Measurements from ENCODE around the gene LAPTM5. TPM values are rescaled to one million over a fixed set of nuclear protein-coding genes. Genes with fewer than 3 reads are reported as not detected.

The LAPTM5 gene
- total RNA-seq, 1 experiment from 2014 or later, result 1.9 TPM

DNA sequence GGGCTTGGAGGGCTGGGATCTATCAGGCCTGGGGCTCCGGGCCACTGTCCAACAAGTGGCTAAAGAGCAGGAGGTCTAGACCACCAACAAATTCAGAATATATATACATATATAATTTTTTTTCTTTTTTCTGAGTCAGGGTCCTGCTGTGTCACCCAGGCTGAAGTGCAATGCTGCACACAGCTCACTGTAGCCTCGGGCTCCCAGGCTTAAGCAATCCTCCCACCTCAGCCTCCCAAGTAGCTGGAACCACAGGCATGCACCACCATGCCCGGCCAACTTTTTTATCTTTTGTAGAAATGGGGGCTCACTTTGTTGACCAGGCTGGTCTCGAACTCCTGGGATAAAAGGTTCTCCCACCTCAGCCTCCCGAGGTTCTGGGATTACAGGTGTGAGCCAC is 6.8 kb upstream of the LAPTM5 start:
- no peak overlapping the region for H3K27ac ChIP-seq (ENCODE audit: low read length)
- intact Hi-C loops (cut with micrococcal nuclease; ENCODE audit: unreplicated experiment), result no loop called here
- H3K4me1 ChIP-seq (ENCODE audit: control insufficient read depth, insufficient read depth, low read length), result peaks cover 6% of the 10 kb centered on the region; the same call in 1 of the 2 replicates
- no peak overlapping the region for H3K4me3 ChIP-seq (ENCODE audit: low read depth in 2 of 2, low read length in 2 of 2)
- ChIA-PET POLR2A (no interaction called here), CTCF (no interaction called here)
- no peaks in the 10 kb centered on the region for H3K9me3 ChIP-seq (ENCODE audit: control insufficient read depth, insufficient read depth, low read depth, low read length)
- ATAC-seq (no peak), DNase-seq (ENCODE audit: low read depth, low spot score) (no peak)
- H3K27me3 ChIP-seq (ENCODE audit: control insufficient read depth, insufficient read depth, low read length), result no peaks in the 10 kb centered on the region
- TF ChIP-seq, protein P1, sequence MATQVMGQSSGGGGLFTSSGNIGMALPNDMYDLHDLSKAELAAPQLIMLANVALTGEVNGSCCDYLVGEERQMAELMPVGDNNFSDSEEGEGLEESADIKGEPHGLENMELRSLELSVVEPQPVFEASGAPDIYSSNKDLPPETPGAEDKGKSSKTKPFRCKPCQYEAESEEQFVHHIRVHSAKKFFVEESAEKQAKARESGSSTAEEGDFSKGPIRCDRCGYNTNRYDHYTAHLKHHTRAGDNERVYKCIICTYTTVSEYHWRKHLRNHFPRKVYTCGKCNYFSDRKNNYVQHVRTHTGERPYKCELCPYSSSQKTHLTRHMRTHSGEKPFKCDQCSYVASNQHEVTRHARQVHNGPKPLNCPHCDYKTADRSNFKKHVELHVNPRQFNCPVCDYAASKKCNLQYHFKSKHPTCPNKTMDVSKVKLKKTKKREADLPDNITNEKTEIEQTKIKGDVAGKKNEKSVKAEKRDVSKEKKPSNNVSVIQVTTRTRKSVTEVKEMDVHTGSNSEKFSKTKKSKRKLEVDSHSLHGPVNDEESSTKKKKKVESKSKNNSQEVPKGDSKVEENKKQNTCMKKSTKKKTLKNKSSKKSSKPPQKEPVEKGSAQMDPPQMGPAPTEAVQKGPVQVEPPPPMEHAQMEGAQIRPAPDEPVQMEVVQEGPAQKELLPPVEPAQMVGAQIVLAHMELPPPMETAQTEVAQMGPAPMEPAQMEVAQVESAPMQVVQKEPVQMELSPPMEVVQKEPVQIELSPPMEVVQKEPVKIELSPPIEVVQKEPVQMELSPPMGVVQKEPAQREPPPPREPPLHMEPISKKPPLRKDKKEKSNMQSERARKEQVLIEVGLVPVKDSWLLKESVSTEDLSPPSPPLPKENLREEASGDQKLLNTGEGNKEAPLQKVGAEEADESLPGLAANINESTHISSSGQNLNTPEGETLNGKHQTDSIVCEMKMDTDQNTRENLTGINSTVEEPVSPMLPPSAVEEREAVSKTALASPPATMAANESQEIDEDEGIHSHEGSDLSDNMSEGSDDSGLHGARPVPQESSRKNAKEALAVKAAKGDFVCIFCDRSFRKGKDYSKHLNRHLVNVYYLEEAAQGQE (IDR thresholded peaks at IDR 0.05; ENCODE audit: insufficient read depth in 1 of 2, low read depth in 2 of 2, low read length in 1 of 2), result no peak
- no TSS peak for BruUV-seq (replicated peaks)
- H3K36me3 ChIP-seq (ENCODE audit: control insufficient read depth, insufficient read depth, low read length), result no peaks in the 10 kb centered on the region
- in situ Hi-C loops (cut with HindIII; ENCODE audit: low pct_unique_long_range_greater_than_20kb, low sequenced_read_pairs), result no loop called here

DNA sequence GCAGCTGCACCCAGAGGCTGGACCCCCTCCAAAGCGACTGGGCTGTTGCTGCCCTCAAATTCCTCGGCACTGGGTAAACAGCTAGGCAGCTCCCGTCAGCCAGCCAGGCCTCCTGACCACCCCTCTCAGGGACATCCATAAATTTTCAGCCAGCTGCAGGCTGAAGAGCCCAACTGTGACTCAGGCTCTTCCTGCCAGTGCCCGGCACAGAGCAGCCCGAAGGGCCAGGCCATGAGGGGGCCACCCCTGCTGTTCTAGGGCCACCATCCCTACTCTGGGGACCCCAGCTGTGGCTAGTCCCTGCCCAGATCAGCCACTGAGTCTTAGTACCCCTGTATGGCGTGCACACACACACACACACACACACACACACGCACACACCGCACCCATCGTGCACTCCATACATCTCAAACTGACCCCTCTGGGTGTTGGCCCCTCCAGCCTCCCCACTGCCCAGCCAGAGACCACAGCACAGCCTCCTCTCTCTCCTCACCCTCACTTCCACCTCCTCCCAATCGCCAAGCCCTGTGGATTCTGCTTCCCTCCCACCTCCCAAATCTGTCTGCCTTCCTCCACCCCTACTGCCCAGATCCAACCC is 6.2 kb upstream of the LAPTM5 start:
- intact Hi-C loops (cut with micrococcal nuclease; ENCODE audit: unreplicated experiment), result no loop called here

More for the DNA sequence above, 6.2 kb upstream of the LAPTM5 start:
- H3K9me3 ChIP-seq (ENCODE audit: control insufficient read depth, insufficient read depth, low read depth, low read length), result no peaks in the 10 kb centered on the region
- H3K27ac ChIP-seq (ENCODE audit: low read length), result no peak overlapping the region
- in situ Hi-C loops (cut with HindIII; ENCODE audit: low pct_unique_long_range_greater_than_20kb, low sequenced_read_pairs), result no loop called here
- CTCF ChIA-PET, result no interaction called here
- no peaks in the 10 kb centered on the region for H3K36me3 ChIP-seq (ENCODE audit: control insufficient read depth, insufficient read depth, low read length)
- peaks cover 6% of the 10 kb centered on the region; the same call in 1 of the 2 replicates for H3K4me1 ChIP-seq (ENCODE audit: control insufficient read depth, insufficient read depth, low read length)
- BruUV-seq (replicated peaks), result no TSS peak
- DNase-seq (ENCODE audit: low read depth, low spot score) (no peak), ATAC-seq (no peak)
- TF ChIP-seq TCF7L2 (IDR thresholded peaks at IDR 0.05; ENCODE audit: low read depth, low read length) (no peak), SIN3A (IDR thresholded peaks at IDR 0.05; ENCODE audit: borderline replicate concordance, insufficient read depth, low read depth, low read length) (no peak), POLR2AphosphoS5 (IDR thresholded peaks at IDR 0.05; ENCODE audit: low read depth, low read length) (no peak)
- TF ChIP-seq, protein P1 (IDR thresholded peaks at IDR 0.05; ENCODE audit: insufficient read depth in 1 of 2, low read depth in 2 of 2, low read length in 1 of 2), result no peak
- TF ChIP-seq, protein P2, sequence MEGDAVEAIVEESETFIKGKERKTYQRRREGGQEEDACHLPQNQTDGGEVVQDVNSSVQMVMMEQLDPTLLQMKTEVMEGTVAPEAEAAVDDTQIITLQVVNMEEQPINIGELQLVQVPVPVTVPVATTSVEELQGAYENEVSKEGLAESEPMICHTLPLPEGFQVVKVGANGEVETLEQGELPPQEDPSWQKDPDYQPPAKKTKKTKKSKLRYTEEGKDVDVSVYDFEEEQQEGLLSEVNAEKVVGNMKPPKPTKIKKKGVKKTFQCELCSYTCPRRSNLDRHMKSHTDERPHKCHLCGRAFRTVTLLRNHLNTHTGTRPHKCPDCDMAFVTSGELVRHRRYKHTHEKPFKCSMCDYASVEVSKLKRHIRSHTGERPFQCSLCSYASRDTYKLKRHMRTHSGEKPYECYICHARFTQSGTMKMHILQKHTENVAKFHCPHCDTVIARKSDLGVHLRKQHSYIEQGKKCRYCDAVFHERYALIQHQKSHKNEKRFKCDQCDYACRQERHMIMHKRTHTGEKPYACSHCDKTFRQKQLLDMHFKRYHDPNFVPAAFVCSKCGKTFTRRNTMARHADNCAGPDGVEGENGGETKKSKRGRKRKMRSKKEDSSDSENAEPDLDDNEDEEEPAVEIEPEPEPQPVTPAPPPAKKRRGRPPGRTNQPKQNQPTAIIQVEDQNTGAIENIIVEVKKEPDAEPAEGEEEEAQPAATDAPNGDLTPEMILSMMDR (IDR thresholded peaks at IDR 0.05), result no peak
- no peaks in the 10 kb centered on the region for H3K27me3 ChIP-seq (ENCODE audit: control insufficient read depth, insufficient read depth, low read length)
- H3K4me3 ChIP-seq (ENCODE audit: low read depth in 2 of 2, low read length in 2 of 2), result no peak overlapping the region
- POLR2A ChIA-PET, result no interaction called here
